Activated naive CD8-positive, alpha-beta T cell (primary cell): ENCODE data around the gene DMD.
"Not testable (repeated sequence)": the region's sequence is repeated elsewhere in the genome, so short reads cannot be mapped to it uniquely, and the experiment has no call there.

ENCODE experiments used
- H3K27ac Mint-ChIP-seq: one replicate; pipeline ENCODE4 v1.8.0; 2021; ENCODE audit warnings: mixed read lengths
- H3K27me3 Mint-ChIP-seq: one replicate; pipeline ENCODE4 v1.8.0; 2021; ENCODE audit warnings: mixed read lengths
- H3K36me3 Mint-ChIP-seq: one replicate; pipeline ENCODE4 v1.8.0; 2021; ENCODE audit warnings: mixed read lengths
- H3K4me1 Mint-ChIP-seq: one replicate; pipeline ENCODE4 v1.8.0; 2021; ENCODE audit warnings: low read depth, mixed read lengths
- H3K4me3 Mint-ChIP-seq: one replicate; pipeline ENCODE4 v1.8.0; 2021; ENCODE audit warnings: mild to moderate bottlenecking, mixed read lengths
- H3K9me3 Mint-ChIP-seq: one replicate; pipeline ENCODE4 v1.8.0; 2021; ENCODE audit warnings: low read depth, mixed read lengths

Gene DMD

DNA sequence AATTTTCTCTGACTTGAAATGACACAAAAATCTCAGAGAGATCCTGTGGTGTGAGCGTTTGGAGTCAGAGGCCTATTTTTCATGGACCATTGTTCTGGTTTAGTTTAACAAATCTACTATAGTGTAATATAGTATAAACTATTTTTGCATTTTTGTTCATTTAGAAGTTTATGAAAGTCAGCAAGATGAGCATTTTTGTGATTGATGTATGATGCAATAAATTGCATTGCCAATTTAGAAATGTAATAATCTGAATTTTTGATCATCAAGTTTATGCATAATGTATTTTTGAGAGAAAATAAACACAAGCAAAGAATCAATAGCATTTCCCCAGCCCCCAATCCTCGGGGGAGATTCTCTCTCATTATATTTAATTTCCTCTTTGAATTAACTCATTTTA is 1620.0 kb downstream of the DMD start:
- H3K4me1 Mint-ChIP-seq: no peaks in the 10 kb centered on the region

DNA sequence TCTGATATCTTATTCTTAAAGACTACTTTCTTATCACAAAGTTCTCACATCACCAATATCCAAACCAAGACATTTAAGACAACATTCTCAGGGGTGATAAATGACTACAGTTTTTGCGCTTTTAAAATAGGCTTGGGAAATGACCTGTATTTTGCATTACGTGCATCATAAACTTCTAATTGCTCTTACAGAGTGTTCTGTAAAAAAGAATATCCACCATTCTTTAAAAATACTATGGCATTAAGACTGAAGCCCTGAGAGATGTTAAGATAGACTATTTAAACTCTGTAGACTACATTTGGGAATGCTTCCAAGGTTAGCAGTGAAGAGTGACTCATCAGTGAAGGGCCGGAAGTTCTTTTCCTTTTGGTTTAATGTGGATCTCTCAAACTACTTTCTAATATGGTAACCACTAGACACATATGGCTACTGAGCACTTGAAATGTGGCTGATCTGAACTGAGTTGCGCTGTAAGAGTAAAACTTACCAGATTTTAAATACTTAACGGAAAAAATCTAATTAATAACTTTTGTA is 1620.7 kb downstream of the DMD start:
- no peaks in the 10 kb centered on the region for H3K4me1 Mint-ChIP-seq
- H3K27me3 Mint-ChIP-seq: no peaks in the 10 kb centered on the region
- no peak overlapping the region for H3K27ac Mint-ChIP-seq
- no peaks in the 10 kb centered on the region for H3K9me3 Mint-ChIP-seq
- no peak overlapping the region for H3K4me3 Mint-ChIP-seq
- no peaks in the 10 kb centered on the region for H3K36me3 Mint-ChIP-seq

More for the DNA sequence above, 1620.0 kb downstream of the DMD start:
- Mint-ChIP-seq H3K9me3 (no peaks in the 10 kb centered on the region), H3K27ac (no peak overlapping the region), H3K4me3 (no peak overlapping the region), H3K36me3 (no peaks in the 10 kb centered on the region), H3K27me3 (no peaks in the 10 kb centered on the region)

DNA sequence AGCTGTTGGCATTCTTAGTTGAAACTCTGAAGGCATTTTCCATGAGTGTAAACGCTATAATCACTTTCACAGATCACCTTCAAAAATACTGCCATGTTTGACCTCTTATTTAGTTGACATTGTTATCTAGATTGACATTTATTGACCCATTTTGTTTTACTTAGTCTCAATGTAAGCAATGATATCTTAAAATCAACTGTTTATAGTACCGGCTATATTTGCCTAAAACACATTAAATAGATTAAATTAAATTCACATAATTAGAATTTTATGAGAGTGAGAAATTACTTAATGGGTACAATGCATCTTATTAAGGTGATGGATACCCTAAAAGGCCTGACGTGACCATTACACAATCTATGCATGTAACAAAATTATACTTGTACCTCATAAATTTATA is 1621.8 kb downstream of the DMD start:
- Mint-ChIP-seq H3K4me3 (no peak overlapping the region), H3K9me3 (no peaks in the 10 kb centered on the region), H3K4me1 (no peaks in the 10 kb centered on the region), H3K27ac (no peak overlapping the region), H3K27me3 (no peaks in the 10 kb centered on the region), H3K36me3 (no peaks in the 10 kb centered on the region)

DNA sequence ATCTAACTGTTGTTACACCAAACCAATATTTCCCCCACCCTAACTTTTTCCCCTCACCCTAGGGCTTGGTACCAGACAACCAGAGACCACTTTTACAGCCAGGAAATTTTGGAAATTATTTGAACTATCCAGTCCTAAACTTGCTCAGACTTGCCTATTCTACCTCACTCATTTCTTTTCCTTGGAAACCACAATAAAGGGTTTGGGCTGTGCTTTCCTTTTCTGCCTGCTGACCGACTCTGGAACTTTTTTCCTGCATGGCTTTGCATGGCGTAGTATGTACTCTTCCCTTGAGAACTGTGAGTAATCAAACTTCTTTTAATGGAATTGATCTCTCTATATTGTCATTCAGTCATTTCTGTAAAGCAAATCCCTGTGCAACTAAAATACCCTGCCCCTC is 1623.0 kb downstream of the DMD start:
- no peaks in the 10 kb centered on the region for H3K4me1 Mint-ChIP-seq
- H3K36me3 Mint-ChIP-seq: no peaks in the 10 kb centered on the region
- no peaks in the 10 kb centered on the region for H3K27me3 Mint-ChIP-seq
- H3K4me3 Mint-ChIP-seq: no peak overlapping the region
- H3K9me3 Mint-ChIP-seq: no peaks in the 10 kb centered on the region
- no peak overlapping the region for H3K27ac Mint-ChIP-seq

DNA sequence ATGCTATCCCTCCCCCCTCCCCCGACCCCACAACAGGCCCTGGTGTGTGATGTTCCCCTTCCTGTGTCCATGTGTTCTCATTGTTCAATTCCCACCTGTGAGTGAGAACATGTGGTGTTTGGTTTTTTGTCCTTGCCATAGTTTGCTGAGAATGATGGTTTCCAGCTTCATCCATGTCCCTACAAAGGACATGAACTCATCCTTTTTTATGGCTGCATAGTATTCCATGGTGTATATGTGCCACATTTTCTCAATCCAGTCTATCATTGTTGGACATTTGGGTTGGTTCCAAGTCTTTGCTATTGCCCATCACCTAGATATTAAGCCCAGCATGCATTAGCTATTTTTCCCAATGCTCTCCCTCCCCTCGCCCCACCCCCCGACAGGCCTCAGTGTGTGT is 1627.5 kb downstream of the DMD start:
- not testable (repeated sequence) for H3K4me1 Mint-ChIP-seq, H3K36me3 Mint-ChIP-seq, H3K27me3 Mint-ChIP-seq, H3K27ac Mint-ChIP-seq, H3K9me3 Mint-ChIP-seq, H3K4me3 Mint-ChIP-seq

DNA sequence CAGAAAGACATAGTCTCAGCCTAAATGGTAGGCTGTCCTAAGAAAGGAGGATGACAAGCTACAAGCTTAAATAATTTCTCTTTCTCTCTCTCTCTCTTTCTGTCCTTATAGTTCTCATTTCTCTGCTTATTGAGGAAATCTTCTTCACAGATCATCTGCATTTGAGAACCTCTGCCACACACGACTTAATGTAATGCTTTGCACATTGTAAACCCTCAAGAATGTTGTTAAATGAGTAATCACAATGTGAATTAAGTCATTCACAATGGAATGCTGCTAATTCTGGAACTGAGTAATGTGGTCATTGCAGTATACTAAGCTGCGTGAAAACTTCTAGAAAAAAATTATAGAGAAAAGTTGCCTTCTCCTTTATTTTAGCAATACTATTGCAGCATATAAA is 1630.6 kb downstream of the DMD start:
- Mint-ChIP-seq H3K4me1 (no peaks in the 10 kb centered on the region), H3K36me3 (no peaks in the 10 kb centered on the region), H3K4me3 (no peak overlapping the region), H3K9me3 (no peaks in the 10 kb centered on the region), H3K27me3 (no peaks in the 10 kb centered on the region), H3K27ac (no peak overlapping the region)

DNA sequence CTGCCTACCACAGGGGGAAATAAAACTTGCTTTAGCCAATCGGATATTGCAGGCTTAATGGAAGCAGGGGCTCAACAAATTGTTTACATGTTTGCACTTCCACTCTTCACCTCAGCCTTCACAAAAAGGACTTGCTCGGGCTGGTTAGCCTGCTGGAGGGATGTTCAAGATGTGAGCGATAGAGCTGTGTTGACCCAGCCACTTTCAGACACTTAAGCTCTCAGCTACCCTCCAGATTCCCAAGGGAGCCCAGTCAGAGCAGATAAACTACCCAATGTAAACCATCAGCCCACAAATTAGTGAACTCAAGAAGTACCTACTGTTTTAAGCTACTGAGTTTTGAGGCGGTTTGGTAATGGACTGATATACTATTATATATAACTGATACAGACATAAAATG is 1631.1 kb downstream of the DMD start:
- H3K27me3 Mint-ChIP-seq: no peaks in the 10 kb centered on the region
- H3K4me3 Mint-ChIP-seq: no peak overlapping the region
- H3K27ac Mint-ChIP-seq: no peak overlapping the region
- no peaks in the 10 kb centered on the region for H3K9me3 Mint-ChIP-seq
- H3K4me1 Mint-ChIP-seq: no peaks in the 10 kb centered on the region
- H3K36me3 Mint-ChIP-seq: no peaks in the 10 kb centered on the region

DNA sequence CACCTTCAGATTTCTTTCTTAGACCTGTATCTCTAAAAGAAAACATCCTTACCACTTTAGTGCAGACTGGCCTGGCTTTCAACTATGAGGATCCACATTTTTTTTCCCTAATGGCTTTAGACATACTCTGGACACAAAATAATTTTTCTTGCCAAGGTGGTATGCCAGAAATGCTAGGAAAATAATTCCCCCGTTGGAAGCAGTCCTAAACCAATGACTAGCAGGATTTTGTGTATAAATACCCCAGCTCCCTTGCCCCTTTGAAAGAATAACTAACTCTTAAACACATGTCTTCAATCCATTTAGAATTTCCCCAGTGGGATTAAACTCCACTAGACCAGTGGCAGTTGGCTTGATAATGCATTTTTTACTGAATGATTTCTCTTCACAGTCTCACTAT is 1639.0 kb downstream of the DMD start:
- no peaks in the 10 kb centered on the region for H3K27me3 Mint-ChIP-seq
- H3K36me3 Mint-ChIP-seq: no peaks in the 10 kb centered on the region
- H3K27ac Mint-ChIP-seq: no peak overlapping the region
- no peaks in the 10 kb centered on the region for H3K9me3 Mint-ChIP-seq
- no peak overlapping the region for H3K4me3 Mint-ChIP-seq
- H3K4me1 Mint-ChIP-seq: no peaks in the 10 kb centered on the region

DNA sequence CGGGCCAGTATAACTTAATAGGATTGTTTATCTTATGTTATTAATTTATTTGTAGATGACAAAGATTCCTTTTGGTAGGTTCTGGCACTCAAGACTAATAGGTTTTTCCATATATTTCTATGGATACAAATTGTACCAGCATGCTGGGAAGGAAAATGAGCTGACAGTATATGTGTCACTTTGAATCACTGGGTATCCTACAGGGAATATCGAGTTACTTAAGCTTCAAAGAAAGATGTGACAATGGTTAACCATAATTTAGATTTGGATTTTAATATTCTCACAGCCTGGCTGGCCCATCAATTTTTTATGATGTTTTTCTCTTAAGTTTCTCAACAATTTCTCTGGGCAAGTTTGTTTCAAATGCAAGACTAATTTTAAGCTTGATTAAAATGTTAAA is 1640.7 kb downstream of the DMD start:
- no peaks in the 10 kb centered on the region for H3K27me3 Mint-ChIP-seq
- no peaks in the 10 kb centered on the region for H3K4me1 Mint-ChIP-seq
- H3K4me3 Mint-ChIP-seq: no peak overlapping the region
- no peaks in the 10 kb centered on the region for H3K9me3 Mint-ChIP-seq
- H3K27ac Mint-ChIP-seq: no peak overlapping the region
- H3K36me3 Mint-ChIP-seq: no peaks in the 10 kb centered on the region

DNA sequence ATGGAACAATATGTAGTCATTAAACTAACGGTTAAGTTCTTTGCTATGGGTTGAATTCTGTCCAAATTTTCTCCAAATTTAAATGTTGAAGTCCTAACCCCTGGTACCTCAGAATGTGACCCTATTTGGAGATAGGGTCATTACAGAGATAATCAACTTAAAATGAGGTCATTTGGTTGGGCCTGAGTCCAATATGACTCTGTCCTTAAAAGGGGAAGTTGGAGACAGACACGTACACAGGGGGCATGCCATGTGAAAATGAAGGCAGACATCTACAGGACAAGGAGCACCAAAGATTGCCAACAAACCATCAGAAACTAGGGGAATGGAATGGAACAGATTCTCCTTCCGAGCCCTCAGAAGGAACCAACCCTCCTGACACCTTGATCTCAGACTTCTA is 1647.6 kb downstream of the DMD start:
- H3K27me3 Mint-ChIP-seq: no peaks in the 10 kb centered on the region
- no peaks in the 10 kb centered on the region for H3K9me3 Mint-ChIP-seq
- no peaks in the 10 kb centered on the region for H3K4me1 Mint-ChIP-seq
- H3K4me3 Mint-ChIP-seq: no peak overlapping the region
- no peaks in the 10 kb centered on the region for H3K36me3 Mint-ChIP-seq
- no peak overlapping the region for H3K27ac Mint-ChIP-seq

DNA sequence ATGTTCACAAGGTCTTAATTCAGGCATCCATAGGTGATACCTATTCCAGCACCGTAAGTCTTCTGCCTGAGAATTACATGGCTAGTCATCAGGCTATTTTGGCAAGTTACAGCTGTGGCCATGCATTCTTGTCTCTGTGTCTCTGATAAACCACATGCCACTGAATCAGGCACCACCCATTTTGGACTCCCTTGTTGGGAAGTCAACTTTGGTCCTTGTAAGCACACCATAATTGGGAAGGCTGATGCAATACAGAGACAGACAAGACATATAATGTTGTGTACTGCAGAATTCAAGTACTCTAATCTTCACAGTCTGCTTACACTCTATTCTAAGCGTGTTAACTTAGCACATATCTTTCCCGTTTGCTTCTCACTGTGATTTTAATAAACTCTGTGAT is 1655.8 kb downstream of the DMD start:
- Mint-ChIP-seq H3K27ac (no peak overlapping the region), H3K36me3 (no peaks in the 10 kb centered on the region), H3K4me3 (no peak overlapping the region), H3K4me1 (no peaks in the 10 kb centered on the region), H3K9me3 (no peaks in the 10 kb centered on the region), H3K27me3 (no peaks in the 10 kb centered on the region)

DNA sequence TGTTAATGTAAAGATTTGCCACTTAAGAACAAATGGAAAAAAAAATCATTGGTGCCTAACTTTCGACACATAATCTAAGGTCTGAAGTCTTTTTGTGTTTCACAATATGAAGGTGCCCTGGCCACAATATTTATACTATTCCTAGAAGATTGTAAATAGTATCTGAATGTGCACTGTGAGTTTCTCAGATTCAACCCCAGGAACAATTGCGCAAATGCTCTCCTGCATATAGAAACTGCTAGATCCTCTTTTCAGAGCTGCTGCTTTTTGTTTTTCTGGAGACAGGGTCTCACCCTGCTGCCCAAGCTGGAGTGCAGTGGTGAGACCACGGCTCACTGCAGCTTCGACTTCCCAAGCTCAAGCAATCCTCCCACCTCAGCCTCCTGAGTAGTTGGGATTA is 1659.4 kb downstream of the DMD start:
- H3K9me3 Mint-ChIP-seq: no peaks in the 10 kb centered on the region
- no peaks in the 10 kb centered on the region for H3K36me3 Mint-ChIP-seq
- no peaks in the 10 kb centered on the region for H3K27me3 Mint-ChIP-seq

DNA sequence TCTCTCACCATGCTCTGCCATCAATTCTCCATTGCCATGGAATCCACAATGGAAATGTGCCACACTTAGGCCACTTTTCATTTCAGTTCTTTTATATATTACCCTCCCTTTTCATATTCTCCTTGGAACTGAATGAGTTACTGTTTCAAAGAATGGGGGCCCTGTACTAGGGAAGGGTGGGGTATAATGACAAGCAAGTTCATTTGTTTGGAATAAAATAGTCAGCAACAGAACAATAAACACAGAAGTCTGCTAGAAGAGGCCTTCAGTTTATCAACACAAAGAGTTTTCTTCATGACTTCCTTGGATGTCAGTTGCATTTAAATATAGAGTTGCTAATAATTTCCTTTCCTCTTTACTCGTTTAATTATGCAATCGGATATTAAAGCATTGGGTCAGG is 1661.2 kb downstream of the DMD start:
- Mint-ChIP-seq H3K4me1 (no peaks in the 10 kb centered on the region), H3K27ac (no peak overlapping the region), H3K27me3 (no peaks in the 10 kb centered on the region), H3K4me3 (no peak overlapping the region), H3K36me3 (no peaks in the 10 kb centered on the region), H3K9me3 (no peaks in the 10 kb centered on the region)

More for the DNA sequence above, 1659.4 kb downstream of the DMD start:
- H3K4me3 Mint-ChIP-seq: no peak overlapping the region
- H3K4me1 Mint-ChIP-seq: no peaks in the 10 kb centered on the region
- no peak overlapping the region for H3K27ac Mint-ChIP-seq

DNA sequence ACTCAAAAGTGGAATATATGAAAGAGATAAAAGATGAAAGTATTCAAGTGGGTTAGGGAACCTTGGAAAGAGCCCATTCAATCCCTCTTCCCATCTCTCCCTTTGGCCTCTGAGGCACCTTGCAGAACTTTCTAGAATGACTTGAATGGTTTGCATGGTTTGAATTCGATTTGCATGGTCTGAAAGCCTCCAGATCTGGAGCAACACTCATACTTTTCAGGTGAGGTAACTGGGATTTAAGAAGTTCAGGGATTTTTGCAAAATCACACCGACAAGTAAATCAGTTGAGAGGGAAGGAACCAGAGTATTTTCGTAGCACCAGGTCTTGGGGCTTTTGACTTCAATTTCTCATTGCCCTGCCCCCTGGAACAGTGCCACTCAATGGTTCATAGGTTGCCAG is 1663.5 kb downstream of the DMD start:
- Mint-ChIP-seq H3K4me3 (no peak overlapping the region), H3K27ac (no peak overlapping the region), H3K27me3 (no peaks in the 10 kb centered on the region), H3K36me3 (no peaks in the 10 kb centered on the region), H3K4me1 (no peaks in the 10 kb centered on the region), H3K9me3 (no peaks in the 10 kb centered on the region)

DNA sequence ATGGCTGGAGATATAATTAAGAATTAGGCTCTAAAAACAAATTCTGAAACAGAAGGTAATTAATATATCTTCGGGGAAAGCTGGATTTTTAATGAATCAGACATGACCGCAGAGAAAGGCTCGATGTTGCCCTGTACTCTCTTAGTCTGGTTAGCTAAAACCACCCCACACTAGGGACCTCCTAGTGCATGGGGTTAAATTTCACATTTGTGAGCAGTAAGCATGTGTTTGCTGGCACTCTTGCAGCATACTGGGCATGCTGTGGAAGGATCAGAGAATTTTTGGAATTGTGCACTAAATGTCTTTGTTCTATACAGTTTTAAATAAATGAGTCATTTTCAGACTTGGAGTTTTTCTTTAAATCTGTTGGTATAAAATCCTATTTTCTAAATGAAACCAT is 1663.9 kb downstream of the DMD start:
- no peaks in the 10 kb centered on the region for H3K36me3 Mint-ChIP-seq
- H3K4me3 Mint-ChIP-seq: no peak overlapping the region
- H3K9me3 Mint-ChIP-seq: no peaks in the 10 kb centered on the region
- no peaks in the 10 kb centered on the region for H3K4me1 Mint-ChIP-seq
- H3K27ac Mint-ChIP-seq: no peak overlapping the region
- H3K27me3 Mint-ChIP-seq: no peaks in the 10 kb centered on the region

DNA sequence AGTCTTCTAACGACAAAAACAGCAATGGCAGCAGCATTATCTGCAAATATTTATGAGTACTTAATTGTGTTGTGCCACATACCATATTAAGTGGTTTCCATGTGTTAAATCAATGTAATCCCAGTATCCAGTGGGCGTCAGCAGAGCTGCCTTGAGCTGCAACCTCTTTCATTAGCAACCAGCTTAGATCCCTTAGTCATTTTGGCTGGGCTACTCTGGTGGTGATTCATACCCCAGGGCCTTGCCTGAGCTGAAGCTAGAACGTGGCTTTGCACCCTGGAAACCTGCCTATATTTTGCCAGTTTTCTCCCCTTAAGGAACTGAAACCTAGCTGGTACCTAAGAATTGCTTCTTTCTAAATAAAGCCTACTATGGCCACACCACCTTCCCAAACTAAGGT is 1665.2 kb downstream of the DMD start:
- Mint-ChIP-seq H3K9me3 (no peaks in the 10 kb centered on the region), H3K27me3 (no peaks in the 10 kb centered on the region), H3K27ac (no peak overlapping the region), H3K36me3 (no peaks in the 10 kb centered on the region), H3K4me1 (no peaks in the 10 kb centered on the region), H3K4me3 (no peak overlapping the region)

DNA sequence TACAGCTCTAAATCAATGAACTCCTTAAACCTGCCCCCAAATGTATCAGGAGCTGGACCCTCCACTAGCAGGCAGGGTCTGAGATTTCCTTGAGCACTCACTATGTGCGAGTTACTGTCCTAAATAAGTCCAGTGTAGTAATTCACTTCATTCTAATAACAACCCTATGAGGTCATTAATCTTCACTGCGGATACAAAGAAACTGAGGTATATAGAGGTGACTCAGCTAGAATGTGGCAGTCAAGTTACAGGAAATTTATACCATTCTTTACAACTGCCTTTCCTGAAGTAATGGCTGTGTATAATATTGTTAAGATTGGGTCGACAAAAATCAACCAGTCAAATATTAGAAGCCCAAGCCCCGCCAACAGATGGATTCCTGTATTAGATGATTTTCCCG is 1665.6 kb downstream of the DMD start:
- no peaks in the 10 kb centered on the region for H3K4me1 Mint-ChIP-seq
- no peaks in the 10 kb centered on the region for H3K27me3 Mint-ChIP-seq
- no peak overlapping the region for H3K4me3 Mint-ChIP-seq
- no peaks in the 10 kb centered on the region for H3K36me3 Mint-ChIP-seq
- no peaks in the 10 kb centered on the region for H3K9me3 Mint-ChIP-seq
- no peak overlapping the region for H3K27ac Mint-ChIP-seq
